ENCODE data around the gene UBR4.

DNA sequence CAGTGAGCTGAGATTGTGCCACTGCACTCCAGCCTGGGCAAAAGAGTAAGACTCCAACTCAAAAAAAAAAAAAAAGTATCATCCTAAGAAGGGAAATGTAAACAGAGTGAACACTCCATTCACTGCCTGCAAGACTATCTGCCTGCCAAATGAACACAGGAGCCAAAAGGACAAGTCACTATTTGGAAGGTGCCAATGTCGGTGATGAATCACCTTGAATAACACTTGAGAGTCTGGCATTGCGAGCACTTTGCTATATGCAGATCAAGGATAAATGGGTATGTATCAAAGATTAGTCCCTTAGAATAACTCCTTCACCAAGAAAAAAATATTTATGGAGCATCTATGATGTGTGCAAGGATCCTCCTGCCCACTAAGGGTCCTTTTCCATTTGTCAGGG is 6.6 kb downstream of the UBR4 start:
- no peak for TF ChIP-seq ELF4 (IDR thresholded peaks at IDR 0.05)
- no peak for TF ChIP-seq PKNOX1 (IDR thresholded peaks at IDR 0.05)
